ENCODE measurements around the gene MAN1C1. TPM values are rescaled to one million over a fixed set of nuclear protein-coding genes. Genes with fewer than 3 reads are reported as not detected.

MAN1C1 gene
- total and polyA plus RNA-seq, 9 of the 15 experiments (the other 6 are each of a cell fraction or from before 2014, with no cell fraction given) = 0.04 to 0.44 (median 0.10) TPM; not detected in 3

- TF ChIP-seq RBM25 (IDR thresholded peaks at IDR 0.05; ENCODE audit: low read depth, low read length, severe bottlenecking) = peak; percentile 87
- no peak for TF ChIP-seq IRF1 (CRISPR knock-in tag; IDR thresholded peaks at IDR 0.05; ENCODE audit: borderline replicate concordance)
- no peak for TF ChIP-seq RCOR1 (IDR thresholded peaks at IDR 0.05; ENCODE audit: borderline replicate concordance in 1 of 2, low read depth in 2 of 2, low read length in 2 of 2)
- 0 out of 2 replicates have a peak, but pooled peaks have one; percentile 25 for TF ChIP-seq ADNP (tag; IDR thresholded peaks at IDR 0.05)
- no peak for TF ChIP-seq ZNF764 (CRISPR knock-in tag; IDR thresholded peaks at IDR 0.05; ENCODE audit: low read depth)
- no peak for TF ChIP-seq NCOA4 (IDR thresholded peaks at IDR 0.05; ENCODE audit: partially characterized antibody)
- TF ChIP-seq TAF7 (tag; IDR thresholded peaks at IDR 0.05) = no peak
- TF ChIP-seq MCM3 (IDR thresholded peaks at IDR 0.05) = no peak
- no peak for TF ChIP-seq ZNF124 (CRISPR knock-in tag; IDR thresholded peaks at IDR 0.05)
- no peak for TF ChIP-seq POLR2AphosphoS5 (IDR thresholded peaks at IDR 0.05; ENCODE audit: control insufficient read depth, insufficient read depth, low read depth, low read length)
- no peak for TF ChIP-seq ZBTB2 (IDR thresholded peaks at IDR 0.05)
These were observed 56.9 kb downstream of the MAN1C1 start (continued) for GRCh38 chr1:25673456-25673855.
